Tibial nerve (tissue), 4 donors: ENCODE measurements around the gene EFCAB6. TPM values are rescaled to one million over a fixed set of nuclear protein-coding genes. Genes with fewer than 3 reads are reported as not detected.
A peak's percentile ranks its signal among the peaks of the same experiment; 100 is the strongest.

Experiments
- DNase-seq, 2 donors: peaks; one replicate each; pipeline ENCODE4 v3.0.0-alpha.2; 2019; ENCODE audit warnings: low spot score in 2 of 2
- H3K27ac ChIP-seq, 4 donors: fragments of 200-600 bp; sonication (generic) in 3 of 4; one replicate each; pipeline ENCODE4 v1.5.1; 2017 to 2019; ENCODE audit warnings: mild to moderate bottlenecking in 1 of 4
- H3K27me3 ChIP-seq, 2 donors: fragments of 200-600 bp; sonication (generic) in 1 of 2; one replicate each; pipeline versions ENCODE4 v1.5.1 to v1.6.0; 2017 to 2019
- H3K36me3 ChIP-seq, 3 donors: fragments of 200-600 bp; sonication (generic); one replicate each; pipeline ENCODE4 v1.5.1; 2018 to 2019
- H3K4me1 ChIP-seq, 4 donors: fragments of 200-600 bp; sonication (generic) in 3 of 4; one replicate each; pipeline ENCODE4 v1.5.1; 2017 to 2019
- H3K4me3 ChIP-seq, 4 donors: fragments of 200-600 bp; sonication (generic) in 3 of 4; one replicate each; pipeline ENCODE4 v1.5.1; 2017 to 2019; ENCODE audit warnings: mild to moderate bottlenecking in 1 of 4, moderate library complexity in 1 of 4
- H3K9me3 ChIP-seq, 4 donors: fragments of 200-600 bp; sonication (generic) in 3 of 4; one replicate each; pipeline ENCODE4 v1.5.1; 2017 to 2019
- EP300 ChIP-seq, 2 donors: sonication (generic); formaldehyde crosslinking; IDR thresholded peaks; one replicate each; pipeline ENCODE4 v1.6.1; 2017; ENCODE audit warnings: antibody characterized with exemption in 2 of 2, mild to moderate bottlenecking in 1 of 2
- POLR2A ChIP-seq, 2 donors: fragments of 450-650 bp; IDR thresholded peaks; one replicate each; pipeline ENCODE4 v1.6.1; 2017; ENCODE audit warnings: antibody characterized with exemption in 2 of 2, mild to moderate bottlenecking in 2 of 2, moderate library complexity in 2 of 2
- WGBS, 2 donors: methylation state at CpG; one replicate each; pipeline ENCODE4 v1.1.5; 2018; 5-methylcytosine and 5-hydroxymethylcytosine counted together
- total RNA-seq, 4 donors: library from RNA; depleted of rRNA; stranded (reverse); fragments of >200 nt; gene quantifications; one replicate each; pipeline ENCODE4 v1.1.0, GENCODE V29; 2016
- TF ChIP-seq, protein P1 (sequence below), 5 experiments: fragments of 200-600 bp in 3 of 5; fragments of 450-650 bp in 2 of 5; sonication (generic) in 3 of 5; IDR thresholded peaks; one replicate each; pipeline ENCODE4 v1.5.1; 2016 to 2019; ENCODE audit warnings: antibody characterized with exemption in 5 of 5, mild to moderate bottlenecking in 3 of 5, moderate library complexity in 2 of 5

Gene EFCAB6, protein sequence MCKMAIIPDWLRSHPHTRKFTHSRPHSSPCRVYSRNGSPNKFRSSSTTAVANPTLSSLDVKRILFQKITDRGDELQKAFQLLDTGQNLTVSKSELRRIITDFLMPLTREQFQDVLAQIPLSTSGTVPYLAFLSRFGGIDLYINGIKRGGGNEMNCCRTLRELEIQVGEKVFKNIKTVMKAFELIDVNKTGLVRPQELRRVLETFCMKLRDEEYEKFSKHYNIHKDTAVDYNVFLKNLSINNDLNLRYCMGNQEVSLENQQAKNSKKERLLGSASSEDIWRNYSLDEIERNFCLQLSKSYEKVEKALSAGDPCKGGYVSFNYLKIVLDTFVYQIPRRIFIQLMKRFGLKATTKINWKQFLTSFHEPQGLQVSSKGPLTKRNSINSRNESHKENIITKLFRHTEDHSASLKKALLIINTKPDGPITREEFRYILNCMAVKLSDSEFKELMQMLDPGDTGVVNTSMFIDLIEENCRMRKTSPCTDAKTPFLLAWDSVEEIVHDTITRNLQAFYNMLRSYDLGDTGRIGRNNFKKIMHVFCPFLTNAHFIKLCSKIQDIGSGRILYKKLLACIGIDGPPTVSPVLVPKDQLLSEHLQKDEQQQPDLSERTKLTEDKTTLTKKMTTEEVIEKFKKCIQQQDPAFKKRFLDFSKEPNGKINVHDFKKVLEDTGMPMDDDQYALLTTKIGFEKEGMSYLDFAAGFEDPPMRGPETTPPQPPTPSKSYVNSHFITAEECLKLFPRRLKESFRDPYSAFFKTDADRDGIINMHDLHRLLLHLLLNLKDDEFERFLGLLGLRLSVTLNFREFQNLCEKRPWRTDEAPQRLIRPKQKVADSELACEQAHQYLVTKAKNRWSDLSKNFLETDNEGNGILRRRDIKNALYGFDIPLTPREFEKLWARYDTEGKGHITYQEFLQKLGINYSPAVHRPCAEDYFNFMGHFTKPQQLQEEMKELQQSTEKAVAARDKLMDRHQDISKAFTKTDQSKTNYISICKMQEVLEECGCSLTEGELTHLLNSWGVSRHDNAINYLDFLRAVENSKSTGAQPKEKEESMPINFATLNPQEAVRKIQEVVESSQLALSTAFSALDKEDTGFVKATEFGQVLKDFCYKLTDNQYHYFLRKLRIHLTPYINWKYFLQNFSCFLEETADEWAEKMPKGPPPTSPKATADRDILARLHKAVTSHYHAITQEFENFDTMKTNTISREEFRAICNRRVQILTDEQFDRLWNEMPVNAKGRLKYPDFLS (N-terminal part only)
- total RNA-seq: 1 to 10 TPM; 3.3 to 9.2 (median 6.8) TPM

DNA sequence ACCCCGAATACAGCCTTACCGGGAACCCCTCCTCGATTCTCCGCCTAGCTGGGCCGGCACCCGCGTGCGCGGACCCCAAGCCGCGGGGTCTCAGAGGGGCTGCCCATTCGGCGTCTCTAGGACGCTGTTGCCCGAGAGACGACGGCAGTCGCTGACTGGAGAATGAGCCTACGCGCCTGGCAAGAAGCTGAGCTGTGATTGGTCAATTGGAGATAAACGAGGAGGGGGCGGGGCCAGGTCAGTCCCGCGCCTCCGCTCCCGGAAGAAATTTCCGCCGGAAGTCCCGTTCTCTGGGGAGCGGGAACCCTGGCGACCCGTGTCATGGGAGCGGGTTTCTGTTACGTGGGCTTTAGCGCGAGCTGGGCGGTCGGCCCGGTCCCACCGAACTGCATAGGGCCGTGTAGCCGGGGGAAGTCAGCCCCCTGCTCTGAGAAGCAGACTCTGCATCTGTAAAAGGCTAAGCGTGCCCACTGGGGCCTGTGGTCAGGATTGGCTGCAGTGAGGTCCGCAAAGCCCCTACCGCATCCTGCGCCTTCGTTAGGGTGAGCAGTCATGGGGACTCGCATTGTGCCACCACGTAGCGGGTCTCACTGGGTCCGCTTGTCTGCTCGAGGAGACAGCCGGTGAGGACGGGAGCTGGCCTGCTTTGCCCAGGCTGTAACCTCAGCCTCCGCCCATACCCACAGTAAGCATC, at the start of gene EFCAB6:
TSS of gene EFCAB6 (minus strand) at position 157 of the 694 bp plus-strand sequence. CDS start 29,987 bp downstream, outside the sequence.
- no peaks in the 10 kb centered on the region for H3K9me3 ChIP-seq
- H3K27me3 ChIP-seq: no peaks in the 10 kb centered on the region
- H3K27ac ChIP-seq: peak within 1 kb of the TSS; percentile 39 to 87 (median 84)
- H3K4me1 ChIP-seq: peaks cover 0 to 16% (median 9%) of the 10 kb centered on the region in 4 donors
- peaks cover 0 to 23% (median 0%) of the 10 kb centered on the region in 3 donors for H3K36me3 ChIP-seq
- TF ChIP-seq POLR2A (IDR thresholded peaks at IDR 0.05) (peak; percentile 6 to 41), EP300 (IDR thresholded peaks at IDR 0.05) (peak; percentile 65 to 72)
- TF ChIP-seq, protein P1, sequence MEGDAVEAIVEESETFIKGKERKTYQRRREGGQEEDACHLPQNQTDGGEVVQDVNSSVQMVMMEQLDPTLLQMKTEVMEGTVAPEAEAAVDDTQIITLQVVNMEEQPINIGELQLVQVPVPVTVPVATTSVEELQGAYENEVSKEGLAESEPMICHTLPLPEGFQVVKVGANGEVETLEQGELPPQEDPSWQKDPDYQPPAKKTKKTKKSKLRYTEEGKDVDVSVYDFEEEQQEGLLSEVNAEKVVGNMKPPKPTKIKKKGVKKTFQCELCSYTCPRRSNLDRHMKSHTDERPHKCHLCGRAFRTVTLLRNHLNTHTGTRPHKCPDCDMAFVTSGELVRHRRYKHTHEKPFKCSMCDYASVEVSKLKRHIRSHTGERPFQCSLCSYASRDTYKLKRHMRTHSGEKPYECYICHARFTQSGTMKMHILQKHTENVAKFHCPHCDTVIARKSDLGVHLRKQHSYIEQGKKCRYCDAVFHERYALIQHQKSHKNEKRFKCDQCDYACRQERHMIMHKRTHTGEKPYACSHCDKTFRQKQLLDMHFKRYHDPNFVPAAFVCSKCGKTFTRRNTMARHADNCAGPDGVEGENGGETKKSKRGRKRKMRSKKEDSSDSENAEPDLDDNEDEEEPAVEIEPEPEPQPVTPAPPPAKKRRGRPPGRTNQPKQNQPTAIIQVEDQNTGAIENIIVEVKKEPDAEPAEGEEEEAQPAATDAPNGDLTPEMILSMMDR (IDR thresholded peaks at IDR 0.05): peak in 1 of 5 experiments; percentile 15
- H3K4me3 ChIP-seq: peak within 1 kb of the TSS; percentile 87 to 94 (median 91)
- peak; percentile 88 to 93 for DNase-seq
- 0 to 2% methylated on average over 31 to 45 of the region's 55 CpGs for WGBS, 2 donors

DNA sequence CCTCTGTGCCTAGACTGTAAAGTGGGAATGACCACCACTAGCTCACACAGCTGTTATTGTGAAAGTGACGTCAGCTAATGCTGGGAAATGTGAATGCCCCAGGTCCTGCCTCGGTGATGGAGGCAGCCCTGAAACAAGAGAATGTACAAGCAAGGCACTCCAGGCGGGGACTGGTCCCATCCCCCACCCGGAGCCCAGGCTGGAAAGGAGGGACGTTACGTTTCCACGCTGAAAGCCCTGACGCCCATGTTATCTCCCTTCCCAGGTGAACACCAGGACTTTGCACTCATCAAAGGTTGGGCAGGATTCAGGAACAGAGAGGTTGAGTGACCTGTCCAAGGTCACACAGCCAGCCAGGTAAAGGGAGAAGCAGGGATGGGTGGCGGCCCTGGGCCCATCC, 49.4 kb upstream of the EFCAB6 start:
- 40% methylated on average over 4 to 7 of the region's 9 CpGs for WGBS, 2 donors
- peaks cover 0 to 74% of the 10 kb centered on the region in 2 donors for H3K27me3 ChIP-seq
- H3K4me1 ChIP-seq: peaks cover 0 to 8% (median 0%) of the 10 kb centered on the region in 4 donors
- H3K27ac ChIP-seq: no peak overlapping the region
- no peaks in the 10 kb centered on the region for H3K36me3 ChIP-seq
- H3K9me3 ChIP-seq: peaks cover 0 to 19% (median 2%) of the 10 kb centered on the region in 4 donors
- no peak for DNase-seq
- no peak overlapping the region for H3K4me3 ChIP-seq
- TF ChIP-seq POLR2A (IDR thresholded peaks at IDR 0.05): no peak
- TF ChIP-seq, protein P1 (IDR thresholded peaks at IDR 0.05): no peak
- no peak for TF ChIP-seq EP300 (IDR thresholded peaks at IDR 0.05)

DNA sequence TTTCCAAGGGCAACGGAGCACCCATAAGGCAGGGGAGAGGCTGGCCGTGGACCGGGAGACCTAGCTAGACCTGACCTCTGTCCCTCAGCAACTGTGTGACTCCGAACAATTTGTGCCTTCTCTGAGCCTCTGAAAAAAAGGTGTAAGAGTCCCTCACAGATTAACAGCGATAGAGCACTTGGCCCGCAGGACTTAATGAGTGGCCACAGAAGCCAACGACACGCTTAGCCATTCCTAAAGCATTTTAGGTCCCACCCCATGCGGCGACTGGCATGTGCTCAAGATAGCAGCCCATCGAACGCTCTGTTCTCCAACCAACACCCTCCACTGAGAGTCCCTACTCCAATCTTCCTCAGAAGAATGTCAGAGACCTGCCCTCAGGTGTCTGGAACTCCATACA, 48.7 kb upstream of the EFCAB6 start:
- Histone ChIP-seq H3K9me3 (peaks cover 0 to 26% (median 2%) of the 10 kb centered on the region in 4 donors), H3K4me1 (peaks cover 0 to 8% (median 0%) of the 10 kb centered on the region in 4 donors), H3K36me3 (no peaks in the 10 kb centered on the region), H3K27me3 (peaks cover 0 to 74% of the 10 kb centered on the region in 2 donors), H3K27ac (no peak overlapping the region), H3K4me3 (no peak overlapping the region)
- DNase-seq: no peak
- WGBS, 2 donors: 77 to 82% methylated on average over 12 of the region's 12 CpGs
- TF ChIP-seq, protein P1 (IDR thresholded peaks at IDR 0.05): no peak
- TF ChIP-seq EP300 (IDR thresholded peaks at IDR 0.05) (no peak), POLR2A (IDR thresholded peaks at IDR 0.05) (no peak)

DNA sequence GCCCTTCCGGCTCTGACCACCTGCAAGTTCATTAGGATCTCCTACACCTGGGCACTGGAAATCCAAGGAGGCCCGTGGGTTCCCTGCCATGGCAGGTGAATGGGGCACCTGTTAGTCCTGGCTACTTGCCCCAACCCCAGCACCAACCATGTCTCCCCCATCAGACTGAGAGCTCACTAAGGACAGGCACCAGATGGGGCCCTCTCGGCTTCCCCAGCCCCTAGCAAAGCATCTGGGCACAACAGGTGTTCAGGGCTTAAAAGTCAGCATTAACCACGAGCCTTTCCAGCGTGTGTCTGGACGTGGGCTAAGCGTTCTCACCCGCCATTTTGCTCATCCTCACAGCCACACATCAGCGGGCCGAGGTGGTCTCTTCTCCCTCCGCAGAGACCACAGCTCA, 48.0 kb upstream of the EFCAB6 start:
- H3K4me1 ChIP-seq: peaks cover 0 to 8% (median 0%) of the 10 kb centered on the region in 4 donors
- no peak for DNase-seq
- 83 to 86% methylated on average over 11 of the region's 11 CpGs for WGBS, 2 donors
- H3K36me3 ChIP-seq: no peaks in the 10 kb centered on the region
- H3K27ac ChIP-seq: no peak overlapping the region
- TF ChIP-seq POLR2A (IDR thresholded peaks at IDR 0.05) (no peak), EP300 (IDR thresholded peaks at IDR 0.05) (no peak)
- TF ChIP-seq, protein P1 (IDR thresholded peaks at IDR 0.05): no peak
- H3K9me3 ChIP-seq: peaks cover 0 to 28% (median 2%) of the 10 kb centered on the region in 4 donors
- peaks cover 0 to 69% of the 10 kb centered on the region in 2 donors for H3K27me3 ChIP-seq
- H3K4me3 ChIP-seq: no peak overlapping the region
